H1 (cell line): ENCODE measurements around the gene INTS6. TPM values are rescaled to one million over a fixed set of nuclear protein-coding genes. Genes with fewer than 3 reads are reported as not detected.
A peak's percentile ranks its signal among the peaks of the same experiment; 100 is the strongest.

Source experiments
- CTCF ChIA-PET: fragments of 300-600 bp; sonication (Branson Sonifier 250); formaldehyde crosslinking; loops from one replicate; lab custom pipeline; 2021; ENCODE audit not compliant: partially characterized antibody; lab: Charles Lee
- POLR2A ChIA-PET: fragments of 300-600 bp; sonication (Branson Sonifier 250); formaldehyde crosslinking; loops from one replicate; lab custom pipeline; 2021; ENCODE audit warnings: inconsistent platforms; ENCODE audit not compliant: partially characterized antibody; lab: Charles Lee
- DNase-seq, 2 experiments: peaks; one replicate each; pipeline versions ENCODE4 v3.0.0 to v3.0.0-alpha.2; 2010 to 2022; ENCODE audit warnings: low spot score in 2 of 2, low read depth in 1 of 2, mixed read lengths in 1 of 2
- FAIRE-seq: peaks from 2 replicates; lab custom pipeline; 2011; peaks lifted over from hg19 to GRCh38; lab: Jason Lieb, UNC
- H2AFZ ChIP-seq: 2 replicates; pipeline ENCODE4 v1.8.1; 2012; ENCODE audit warnings: low read length, inconsistent platforms
- H2AK5ac ChIP-seq: 2 replicates; pipeline ENCODE4 v1.6.1; 2013; ENCODE audit warnings: low read depth, low read length
- H2BK120ac ChIP-seq: replicated peaks from 2 replicates; pipeline ENCODE3; 2013; ENCODE audit warnings: low read depth, low read length, inconsistent platforms
- H2BK12ac ChIP-seq: 2 replicates; pipeline ENCODE4 v1.6.1; 2013; ENCODE audit warnings: low read depth, low read length
- H2BK15ac ChIP-seq: 2 replicates; pipeline ENCODE4 v1.6.1; 2013; ENCODE audit warnings: low read length
- H2BK20ac ChIP-seq: 2 replicates; pipeline ENCODE4 v1.6.1; 2013; ENCODE audit warnings: low read length
- H2BK5ac ChIP-seq: 2 replicates; pipeline ENCODE4 v1.6.1; 2013; ENCODE audit warnings: low read depth, low read length
- H3K14ac ChIP-seq: 2 replicates; pipeline ENCODE4 v1.6.1; 2013; ENCODE audit warnings: inconsistent platforms; ENCODE audit not compliant: insufficient read length
- H3K18ac ChIP-seq: 2 replicates; pipeline ENCODE4 v1.6.1; 2013; ENCODE audit warnings: low read length; ENCODE audit errors: extremely low read depth
- H3K23ac ChIP-seq: 2 replicates; pipeline ENCODE4 v1.6.1; 2013; ENCODE audit warnings: inconsistent platforms; ENCODE audit not compliant: insufficient read length
- H3K23me2 ChIP-seq: 2 replicates; pipeline ENCODE4 v1.6.1; 2013; ENCODE audit warnings: low read depth, low read length
- H3K27ac ChIP-seq: 2 replicates; pipeline ENCODE4 v1.6.1; 2011; ENCODE audit warnings: low read depth, low read length, inconsistent platforms
- H3K27me3 ChIP-seq, 4 experiments: replicated peaks in 1 of 4; 1 replicate in 1 of 4; 2 replicates in 3 of 4; pipeline versions ENCODE4 v1.6.1 to v1.8.1; 2011 to 2013; ENCODE audit warnings: low read length in 3 of 4, mild to moderate bottlenecking in 3 of 4, inconsistent platforms in 2 of 4, mixed read lengths in 2 of 4, moderate library complexity in 1 of 4; ENCODE audit not compliant: control insufficient read depth in 3 of 4, insufficient read depth in 3 of 4; ENCODE audit errors: extremely low read depth in 1 of 4
- H3K36me3 ChIP-seq, 4 experiments: 2 replicates each; pipeline versions ENCODE4 v1.6.1 to v1.8.1; 2011 to 2013; ENCODE audit warnings: mild to moderate bottlenecking in 4 of 4, low read length in 3 of 4, moderate library complexity in 2 of 4, control low read depth in 1 of 4, inconsistent platforms in 1 of 4; ENCODE audit not compliant: insufficient read depth in 4 of 4, control insufficient read depth in 2 of 4
- H3K4ac ChIP-seq: replicated peaks from 2 replicates; pipeline ENCODE3; 2013; ENCODE audit warnings: low read length, low read depth, mixed read lengths, inconsistent platforms; ENCODE audit not compliant: insufficient read length
- H3K4me1 ChIP-seq, 4 experiments: replicated peaks in 1 of 4; 1 replicate in 1 of 4; 2 replicates in 3 of 4; pipeline versions ENCODE4 v1.6.1 to v1.8.1; 2011 to 2013; ENCODE audit warnings: low read length in 3 of 4, inconsistent platforms in 2 of 4, mixed read lengths in 1 of 4; ENCODE audit not compliant: insufficient read depth in 4 of 4, control insufficient read depth in 3 of 4
- H3K4me2 ChIP-seq, 2 experiments: 2 replicates each; pipeline versions ENCODE4 v1.6.1 to v1.8.1; 2011 to 2013; ENCODE audit warnings: low read depth in 2 of 2, low read length in 2 of 2, control low read depth in 1 of 2, inconsistent platforms in 1 of 2, mild to moderate bottlenecking in 1 of 2; ENCODE audit not compliant: insufficient read depth in 1 of 2
- H3K4me3 ChIP-seq, 4 experiments: fragments of 200-600, 300-600 bp in 1 of 4; sonication (generic), shearing (Covaris generic), sonication (Bioruptor Twin) in 1 of 4; 2 replicates each; pipeline versions ENCODE4 v1.5.1 to v1.8.1; 2011 to 2016; ENCODE audit warnings: low read length in 4 of 4, low read depth in 3 of 4, control low read depth in 2 of 4, inconsistent platforms in 2 of 4, mild to moderate bottlenecking in 2 of 4, mixed read lengths in 1 of 4, moderate library complexity in 1 of 4; ENCODE audit not compliant: insufficient read depth in 2 of 4; ENCODE audit errors: extremely low read depth in 1 of 4
- H3K56ac ChIP-seq: replicated peaks from 2 replicates; pipeline ENCODE3; 2013; ENCODE audit warnings: low read depth, mild to moderate bottlenecking, mixed read lengths, low read length, inconsistent platforms; ENCODE audit not compliant: insufficient read length
- H3K79me1 ChIP-seq: 2 replicates; pipeline ENCODE4 v1.6.1; 2013; ENCODE audit warnings: low read depth, low read length, control low read depth
- H3K79me2 ChIP-seq, 2 experiments: 2 replicates each; pipeline versions ENCODE4 v1.6.1 to v1.8.1; 2012 to 2013; ENCODE audit warnings: low read length in 2 of 2, mild to moderate bottlenecking in 2 of 2, inconsistent platforms in 1 of 2; ENCODE audit not compliant: insufficient read depth in 2 of 2, control insufficient read depth in 1 of 2
- H3K9ac ChIP-seq, 4 experiments: replicated peaks in 1 of 4; 1 replicate in 1 of 4; 2 replicates in 3 of 4; pipeline versions ENCODE4 v1.6.1 to v1.8.1; 2011 to 2013; ENCODE audit warnings: low read depth in 3 of 4, low read length in 3 of 4, control low read depth in 2 of 4, mild to moderate bottlenecking in 2 of 4, moderate library complexity in 2 of 4, inconsistent platforms in 1 of 4; ENCODE audit errors: extremely low read depth in 1 of 4
- H3K9me3 ChIP-seq, 2 experiments: 2 replicates each; pipeline versions ENCODE4 v1.6.1 to v1.8.1; 2012 to 2013; ENCODE audit warnings: mild to moderate bottlenecking in 2 of 2, moderate library complexity in 2 of 2, control low read depth in 1 of 2, inconsistent platforms in 1 of 2, low read depth in 1 of 2, low read length in 1 of 2, mixed read lengths in 1 of 2; ENCODE audit not compliant: insufficient read depth in 2 of 2
- H4K20me1 ChIP-seq, 2 experiments: replicated peaks in 1 of 2; 2 replicates each; pipeline versions ENCODE3 to v1.8.1; 2011 to 2013; ENCODE audit warnings: inconsistent platforms in 2 of 2, low read length in 2 of 2, mild to moderate bottlenecking in 1 of 2; ENCODE audit not compliant: insufficient read depth in 2 of 2, control insufficient read depth in 1 of 2
- H4K5ac ChIP-seq: 2 replicates; pipeline ENCODE4 v1.6.1; 2013; ENCODE audit warnings: low read length, low read depth, mixed read lengths, inconsistent platforms; ENCODE audit not compliant: insufficient read length
- H4K8ac ChIP-seq: 2 replicates; pipeline ENCODE4 v1.8.0; 2013; ENCODE audit warnings: mild to moderate bottlenecking, moderate library complexity, low read length, inconsistent platforms; ENCODE audit not compliant: insufficient read depth; ENCODE audit errors: extremely low read depth
- H4K91ac ChIP-seq: replicated peaks from 2 replicates; pipeline ENCODE3; 2013; ENCODE audit warnings: low read length, mixed read lengths, inconsistent platforms; ENCODE audit not compliant: insufficient read length
- WGBS, 2 experiments: shearing (Covaris generic) in 1 of 2; methylation state at CpG; one replicate each; pipeline versions ENCODE4 v1.1.6 to v1.1.7; 2013 to 2015; ENCODE audit warnings: low lambda C conversion rate in 2 of 2, mixed read lengths in 2 of 2, inconsistent platforms in 1 of 2, low coverage in 1 of 2, missing lambda C conversion rate in 1 of 2; ENCODE audit not compliant: insufficient replicate concordance in 2 of 2, insufficient coverage in 1 of 2, insufficient read length in 1 of 2; ENCODE audit errors: extremely low coverage in 1 of 2, missing lambda C conversion rate in 1 of 2; 5-methylcytosine and 5-hydroxymethylcytosine counted together
- polyA plus RNA-seq, 7 experiments: library from polyadenylated mRNA; depleted of rRNA in 3 of 7; stranded (reverse) in 5 of 7; unstranded in 2 of 7; fragments of >200 nt in 5 of 7; fragments of 200-250 nt in 2 of 7; gene quantifications; 1 replicate in 5 of 7; 2 replicates in 1 of 7; 4 replicates in 1 of 7; pipeline versions ENCODE4 v1.2.1 to v1.2.3, GENCODE V29; 2011 to 2013; ENCODE audit warnings: missing spikeins in 2 of 7, mixed read lengths in 2 of 7
- total RNA-seq: library from RNA; stranded (reverse); fragmentation: NEBNext Ultra II Directional; extraction: Animal tissue kit (Norgen Biotek cat#: 25700); gene quantifications from 2 replicates; pipeline ENCODE4 v1.2.1, GENCODE V29; 2021
- TF ChIP-seq, protein P1 (sequence below): IDR thresholded peaks from 2 replicates; pipeline ENCODE4 v1.6.1; 2012; ENCODE audit warnings: low read length, inconsistent platforms
- TF ChIP-seq, protein P2 (sequence below): IDR thresholded peaks from 2 replicates; pipeline ENCODE4 v1.6.1; 2012; ENCODE audit warnings: inconsistent platforms

Gene INTS6
- total and polyA plus RNA-seq, 2 of the 8 experiments (the other 6 are each of a cell fraction or from before 2014, with no cell fraction given), result 12.6 to 42.8 TPM

DNA sequence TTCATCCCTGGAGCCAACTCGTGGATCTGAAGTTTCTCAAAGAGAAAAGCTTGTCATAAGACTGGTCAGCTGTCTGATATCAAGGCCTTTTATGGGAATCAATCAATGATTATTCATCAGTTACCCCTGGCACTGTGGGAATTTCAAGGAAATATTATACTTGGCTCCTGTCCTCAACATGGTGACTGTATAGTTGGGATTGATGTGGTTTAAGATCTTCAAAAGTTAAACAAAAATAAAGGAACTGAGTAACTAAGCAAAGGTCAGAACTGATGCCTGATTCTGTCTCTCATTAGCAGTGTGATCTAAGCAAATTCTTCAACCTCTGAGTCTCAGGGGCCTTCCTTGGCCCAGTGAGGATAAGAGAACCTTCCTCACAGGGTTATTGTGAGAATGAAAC lies 135.6 kb downstream of the INTS6 start:
- no peak for DNase-seq
- no peak for FAIRE-seq
- no peak overlapping the region for H2BK15ac ChIP-seq
- H3K23me2 ChIP-seq, result no peaks in the 10 kb centered on the region; the same call in 1 of the 2 replicates
- no peak overlapping the region for H2BK5ac ChIP-seq
- no peaks in the 10 kb centered on the region for H3K36me3 ChIP-seq
- H2BK120ac ChIP-seq, result no peak overlapping the region
- ChIA-PET CTCF (interaction anchor here (2.4 kb wide), 1 partner anchor 11 kb away, joined by 5 read pairs; no protein-coding TSS in a partner anchor), POLR2A (interaction anchor here (1.2 kb wide), 1 partner anchor 73 kb away, joined by 3 read pairs; no protein-coding TSS in a partner anchor)
- no peaks in the 10 kb centered on the region for H4K20me1 ChIP-seq
- H3K79me2 ChIP-seq, result no peaks in the 10 kb centered on the region
- H3K18ac ChIP-seq, result no peak overlapping the region
- no peak overlapping the region for H2AK5ac ChIP-seq
- no peak overlapping the region for H2BK20ac ChIP-seq
- peaks cover 0 to 8% (median 4%) of the 10 kb centered on the region in 4 experiments; a peak in 2 of 7 replicates for H3K4me1 ChIP-seq
- no peak overlapping the region for H4K91ac ChIP-seq
- H3K23ac ChIP-seq, result no peak overlapping the region
- H3K4me2 ChIP-seq, result no peak overlapping the region
- H3K27ac ChIP-seq, result no peak overlapping the region
- H4K8ac ChIP-seq, result no peak overlapping the region
- H3K56ac ChIP-seq, result no peak overlapping the region
- H3K4me3 ChIP-seq, result no peak overlapping the region
- H4K5ac ChIP-seq, result no peak overlapping the region
- no peak overlapping the region for H3K4ac ChIP-seq
- WGBS, 2 experiments, result 88% methylated on average over 1 of the region's 1 CpG; no CpG with 5 or more reads in 1 of the 2 experiments
- no peaks in the 10 kb centered on the region for H3K79me1 ChIP-seq
- no peak overlapping the region for H2AFZ ChIP-seq
- H2BK12ac ChIP-seq, result peak overlapping the region; percentile 42; the same call in 1 of the 2 replicates
- H3K27me3 ChIP-seq, result no peaks in the 10 kb centered on the region
- H3K14ac ChIP-seq, result no peak overlapping the region
- no peak overlapping the region for H3K9ac ChIP-seq
- peaks cover 0 to 2% of the 10 kb centered on the region in 2 experiments; a peak in 1 of 4 replicates for H3K9me3 ChIP-seq
- TF ChIP-seq, protein P1, sequence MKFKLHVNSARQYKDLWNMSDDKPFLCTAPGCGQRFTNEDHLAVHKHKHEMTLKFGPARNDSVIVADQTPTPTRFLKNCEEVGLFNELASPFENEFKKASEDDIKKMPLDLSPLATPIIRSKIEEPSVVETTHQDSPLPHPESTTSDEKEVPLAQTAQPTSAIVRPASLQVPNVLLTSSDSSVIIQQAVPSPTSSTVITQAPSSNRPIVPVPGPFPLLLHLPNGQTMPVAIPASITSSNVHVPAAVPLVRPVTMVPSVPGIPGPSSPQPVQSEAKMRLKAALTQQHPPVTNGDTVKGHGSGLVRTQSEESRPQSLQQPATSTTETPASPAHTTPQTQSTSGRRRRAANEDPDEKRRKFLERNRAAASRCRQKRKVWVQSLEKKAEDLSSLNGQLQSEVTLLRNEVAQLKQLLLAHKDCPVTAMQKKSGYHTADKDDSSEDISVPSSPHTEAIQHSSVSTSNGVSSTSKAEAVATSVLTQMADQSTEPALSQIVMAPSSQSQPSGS, result no peak
- TF ChIP-seq, protein P2, sequence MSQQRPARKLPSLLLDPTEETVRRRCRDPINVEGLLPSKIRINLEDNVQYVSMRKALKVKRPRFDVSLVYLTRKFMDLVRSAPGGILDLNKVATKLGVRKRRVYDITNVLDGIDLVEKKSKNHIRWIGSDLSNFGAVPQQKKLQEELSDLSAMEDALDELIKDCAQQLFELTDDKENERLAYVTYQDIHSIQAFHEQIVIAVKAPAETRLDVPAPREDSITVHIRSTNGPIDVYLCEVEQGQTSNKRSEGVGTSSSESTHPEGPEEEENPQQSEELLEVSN, result no peak
